GM12878 (cell line): ENCODE data around the gene CDC20B. TPM values are rescaled to one million over a fixed set of nuclear protein-coding genes. Genes with fewer than 3 reads are reported as not detected.

Experiments used
- ATAC-seq: fragments of 200-7000 bp; cut with Tn5 transposase; 3 replicates; pipeline ENCODE4 v1.9.1; 2020; ENCODE audit warnings: mild to moderate bottlenecking, moderate library complexity
- BruUV-seq: library from RNA; stranded (reverse); fragments of 400-500 nt; replicated peaks from 2 replicates; lab custom pipeline; 2021; lab: Mats Ljungman, UMichigan
- CTCF ChIA-PET: fragments of 300-600 bp; sonication (Branson Sonifier 250); formaldehyde crosslinking; extraction: SDS; loops from one replicate; lab custom pipeline; 2021; ENCODE audit warnings: inconsistent platforms; lab: Yijun Ruan, JAX
- POLR2A ChIA-PET: fragments of 350-600 bp; formaldehyde crosslinking; extraction: SDS; loops from one replicate; lab custom pipeline; 2021; ENCODE audit warnings: inconsistent platforms; lab: Charles Lee
- RAD21 ChIA-PET: fragments of 300-600 bp; sonication (Branson Sonifier 250); formaldehyde crosslinking; loops from one replicate; lab custom pipeline; 2023; ENCODE audit warnings: antibody characterized with exemption; ENCODE audit not compliant: unreplicated experiment; lab: Charles Lee
- SMC1A ChIA-PET: fragments of 300-600 bp; sonication (Branson Sonifier 250); formaldehyde crosslinking; loops from one replicate; lab custom pipeline; 2023; ENCODE audit not compliant: unreplicated experiment, uncharacterized antibody; lab: Charles Lee
- DNase-seq: peaks from one replicate; pipeline ENCODE4 v3.0.0-alpha.2; 2011; ENCODE audit warnings: low read depth, low spot score
- FAIRE-seq: peaks from 3 replicates; lab custom pipeline; 2011; peaks lifted over from hg19 to GRCh38; lab: Jason Lieb, UNC
- H2AFZ ChIP-seq: 2 replicates; pipeline ENCODE4 v1.6.0; 2011; ENCODE audit warnings: low read depth, low read length, control low read depth; ENCODE audit not compliant: control insufficient read depth
- H3K27ac ChIP-seq: 2 replicates; pipeline ENCODE4 v1.5.1; 2011; ENCODE audit warnings: control low read depth; ENCODE audit not compliant: control insufficient read depth, insufficient read depth
- H3K27me3 ChIP-seq, 2 experiments: replicated peaks in 1 of 2; 2 replicates each; pipeline versions ENCODE4 v1.6.0 to v1.6.1; 2011; ENCODE audit warnings: low read length in 1 of 2; ENCODE audit not compliant: control insufficient read depth in 2 of 2, insufficient read depth in 2 of 2
- H3K36me3 ChIP-seq, 2 experiments: 2 replicates each; pipeline ENCODE4 v1.5.1; 2011; ENCODE audit warnings: low read length in 1 of 2; ENCODE audit not compliant: control insufficient read depth in 2 of 2, insufficient read depth in 2 of 2
- H3K4me1 ChIP-seq: 2 replicates; pipeline ENCODE4 v1.6.1; 2011; ENCODE audit warnings: mild to moderate bottlenecking, low read length, moderate library complexity, mixed read lengths; ENCODE audit not compliant: control insufficient read depth, insufficient read depth
- H3K4me2 ChIP-seq: 2 replicates; pipeline ENCODE4 v1.6.0; 2011; ENCODE audit warnings: control low read depth; ENCODE audit not compliant: control insufficient read depth, insufficient read depth
- H3K4me3 ChIP-seq: fragments of 200-600 bp; sonication (generic); 2 replicates; pipeline ENCODE4 v1.5.1; 2016
- H3K79me2 ChIP-seq: 2 replicates; pipeline ENCODE4 v1.6.0; 2011; ENCODE audit warnings: low read length; ENCODE audit not compliant: control insufficient read depth, insufficient read depth
- H3K9ac ChIP-seq: 2 replicates; pipeline ENCODE4 v1.8.0; 2011; ENCODE audit warnings: low read length, control low read depth, mixed read lengths; ENCODE audit not compliant: control insufficient read depth, insufficient read depth
- H3K9me3 ChIP-seq: replicated peaks from 3 replicates; pipeline ENCODE4 v1.5.1; 2011; ENCODE audit warnings: mild to moderate bottlenecking, low read length; ENCODE audit not compliant: control insufficient read depth, insufficient read depth
- H4K20me1 ChIP-seq: 2 replicates; pipeline ENCODE4 v1.6.0; 2011; ENCODE audit not compliant: control insufficient read depth, insufficient read depth
- RCOR1 ChIP-seq: conservative IDR thresholded peaks from 2 replicates; pipeline ENCODE4 v1.6.1; 2012; ENCODE audit warnings: low read depth, low read length, improper control_type of control experiment
- USF1 ChIP-seq: IDR thresholded peaks from 2 replicates; pipeline ENCODE4 v1.6.1; 2011; ENCODE audit warnings: borderline replicate concordance, low read depth, mild to moderate bottlenecking, moderate library complexity, mixed read lengths, low read length; ENCODE audit not compliant: insufficient read depth; ENCODE audit errors: extremely low read length
- YY1 ChIP-seq: IDR thresholded peaks from 2 replicates; pipeline ENCODE4 v1.6.1; 2011; ENCODE audit warnings: low read depth, mild to moderate bottlenecking, low read length
- ZSCAN29 ChIP-seq: fragments of 450-650 bp; IDR thresholded peaks from 2 replicates; pipeline ENCODE4 v1.6.1; 2017; ENCODE audit warnings: mild to moderate bottlenecking, moderate library complexity
- WGBS: methylation state at CpG from one replicate; pipeline ENCODE4 v1.1.6; 2016; ENCODE audit warnings: low lambda C conversion rate; ENCODE audit not compliant: insufficient replicate concordance, insufficient coverage; ENCODE audit errors: missing lambda C conversion rate; 5-methylcytosine and 5-hydroxymethylcytosine counted together
- in situ Hi-C: fragments of 300-500 bp; cut with MboI; formaldehyde crosslinking; loops from 9 replicates; pipeline ENCODE4 v1.14.3; 2018; ENCODE audit warnings: mixed read lengths
- intact Hi-C: fragments of 100-400 bp; cut with micrococcal nuclease; formaldehyde crosslinking; loops from one replicate; pipeline ENCODE4 v1.14.2; 2022; ENCODE audit not compliant: unreplicated experiment
- polyA plus RNA-seq, 11 experiments: library from polyadenylated mRNA; depleted of rRNA in 4 of 11; unstranded in 6 of 11; stranded (reverse) in 5 of 11; fragments of >200 nt; fragmentation: Nextera tagmentation in 4 of 11; fragmentation: Illumina TruSeq in 1 of 11; extraction: Ambion mirVana in 4 of 11; extraction: Trizol in 1 of 11; gene quantifications; 1 replicate in 1 of 11; 2 replicates in 10 of 11; pipeline versions ENCODE4 v1.2.1 to v1.2.3, GENCODE V29; 2011 to 2016; ENCODE audit warnings: inconsistent platforms in 2 of 11, missing spikeins in 2 of 11, low read depth in 1 of 11
- total RNA-seq, 4 experiments: library from RNA; depleted of rRNA in 3 of 4; stranded (reverse); fragments of >200 nt in 3 of 4; fragmentation: Illumina TruSeq in 1 of 4; extraction: Trizol in 1 of 4; gene quantifications; 2 replicates each; pipeline versions ENCODE4 v1.2.1 to v1.2.3, GENCODE V29; 2013 to 2021

CDC20B gene
- total and polyA plus RNA-seq, 10 of the 15 experiments (the other 5 are each of a cell fraction or from before 2014, with no cell fraction given): 0.05 to 0.11 TPM; not detected in 8

DNA sequence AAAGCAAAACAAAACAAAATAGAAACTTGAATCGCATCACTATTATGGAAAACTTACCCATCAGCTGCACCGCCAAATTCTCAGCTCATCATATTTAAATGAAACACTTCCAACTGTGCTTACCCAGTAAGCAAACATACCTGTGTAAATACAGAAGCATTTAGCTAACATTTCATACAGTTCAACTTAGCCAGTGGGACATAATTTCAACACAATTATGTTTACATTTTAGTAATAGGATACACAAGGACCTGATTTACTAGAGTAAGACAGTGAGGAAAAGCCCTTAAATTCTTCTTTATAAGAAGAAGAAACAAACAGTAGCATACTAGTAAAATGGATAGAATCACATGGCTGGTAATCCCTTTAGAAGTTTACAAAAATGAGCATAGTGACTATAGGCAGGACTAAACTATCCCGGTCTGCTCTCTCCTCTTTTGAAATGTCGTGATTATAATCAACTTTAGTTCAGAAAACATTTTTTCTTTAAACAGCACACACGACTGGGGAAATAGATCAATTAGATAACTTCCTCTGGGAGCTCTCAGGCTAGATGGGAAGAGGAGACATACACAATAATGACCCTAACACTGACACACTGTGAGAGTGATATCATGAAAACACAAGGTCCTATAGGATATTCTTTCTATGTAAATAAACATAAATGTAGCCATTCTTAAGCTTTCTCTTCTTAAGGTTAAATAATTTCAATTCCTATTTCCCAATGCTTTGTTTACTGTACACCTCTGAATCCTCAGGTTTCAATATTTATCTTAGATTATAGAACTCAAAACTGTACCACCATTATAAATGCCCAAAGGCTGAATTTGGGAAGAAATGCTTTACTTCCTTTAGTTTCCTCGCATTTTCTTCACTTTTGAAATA is 15.9 kb upstream of the CDC20B start (continued):
- TF ChIP-seq USF1 (no peak), ZSCAN29 (no peak), RCOR1 (no peak), YY1 (no peak)

DNA sequence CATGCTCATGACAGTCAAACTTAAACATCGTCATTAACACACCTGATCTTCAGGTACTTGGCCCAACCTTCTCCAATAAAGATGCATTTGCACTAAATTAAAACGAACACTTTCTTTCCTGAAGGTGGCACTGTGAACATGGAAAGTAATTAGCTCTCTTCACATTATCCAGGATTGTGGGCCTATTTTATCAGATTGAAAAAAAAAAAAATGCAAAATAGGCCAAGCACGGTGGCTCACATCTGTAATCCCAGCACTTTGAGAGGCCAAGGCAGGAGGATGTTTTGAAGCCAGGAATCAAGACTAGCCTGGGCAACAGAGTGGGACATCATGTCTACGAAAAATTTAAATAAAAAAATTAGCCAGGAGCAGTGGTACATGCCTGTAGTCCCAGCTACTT is 14.4 kb upstream of the CDC20B start:
- Histone ChIP-seq H4K20me1 (no peaks in the 10 kb centered on the region), H3K27ac (no peak overlapping the region), H3K9me3 (no peaks in the 10 kb centered on the region), H3K36me3 (no peaks in the 10 kb centered on the region), H3K4me2 (no peak overlapping the region), H3K79me2 (no peaks in the 10 kb centered on the region), H3K4me3 (no peak overlapping the region), H3K4me1 (no peaks in the 10 kb centered on the region), H3K9ac (no peak overlapping the region), H3K27me3 (peaks cover 0 to 2% of the 10 kb centered on the region in 2 experiments; a peak in 1 of 4 replicates), H2AFZ (no peak overlapping the region)
- in situ Hi-C loops (no loop called here), intact Hi-C loops (no loop called here)
- ChIA-PET SMC1A (no interaction called here), CTCF (interaction anchor here (0.6 to 1.0 kb wide), 3 partner anchors 15 to 1153 kb away, joined by 3 read pairs; no protein-coding TSS in a partner anchor), RAD21 (interaction anchor here (1.5 kb wide), 1 partner anchor 505 kb away, joined by 3 read pairs; no protein-coding TSS in a partner anchor), POLR2A (interaction anchor here (0.5 kb wide), 1 partner anchor 35 kb away, joined by 5 read pairs; no protein-coding TSS in a partner anchor)
- FAIRE-seq: no peak
- ATAC-seq: no peak
- DNase-seq: no peak
- no peak for TF ChIP-seq YY1
- 0% methylated on average over 4 of the region's 4 CpGs for WGBS
- no TSS peak for BruUV-seq
